ENCODE results near the gene AFDN.
"Not testable (repeated sequence)": the region's sequence is repeated elsewhere in the genome, so short reads cannot be mapped to it uniquely, and the experiment has no call there.

AFDN gene

GRCh38 chr6:167985911-167986595 lies 159.3 kb downstream of the AFDN start:
- no peak for DNase-seq

- no peak for DNase-seq
Observed at GRCh38 chr6:167987396-167988153, 160.9 kb downstream of the AFDN start.

GRCh38 chr6:167988154-167988495 lies 161.4 kb downstream of the AFDN start:
- no peak for DNase-seq

GRCh38 chr6:167988945-167989841 lies 162.5 kb downstream of the AFDN start:
- DNase-seq, result no peak

GRCh38 chr6:167990016-167990945 lies 163.6 kb downstream of the AFDN start:
- DNase-seq, result no peak

GRCh38 chr6:167993169-167993568 lies 166.5 kb downstream of the AFDN start:
- no peak for DNase-seq

GRCh38 chr6:167993831-167994230 lies 167.1 kb downstream of the AFDN start:
- no peak for DNase-seq

- DNase-seq, result no peak
Observed at GRCh38 chr6:167995302-167995701, 168.6 kb downstream of the AFDN start.

- no peak for DNase-seq
Observed at GRCh38 chr6:167995731-167996151, 169.0 kb downstream of the AFDN start.

- no peak for DNase-seq
Observed at GRCh38 chr6:167996424-167997199, 169.9 kb downstream of the AFDN start.

- no peak for DNase-seq
Observed at GRCh38 chr6:167997642-167998041, 170.9 kb downstream of the AFDN start, which contains the start of gene KIF25. TSS of gene KIF25 (plus strand) at chr6:167997671. CDS start at chr6:168029586, 31,915 bp downstream.

GRCh38 chr6:167998215-167998614 lies 171.5 kb downstream of the AFDN start:
- no peak for DNase-seq

GRCh38 chr6:168000198-168001028 lies 173.7 kb downstream of the AFDN start:
- DNase-seq, result no peak

GRCh38 chr6:168001029-168001332 lies 174.3 kb downstream of the AFDN start:
- no peak for DNase-seq

GRCh38 chr6:168001514-168001913 lies 174.8 kb downstream of the AFDN start:
- not testable (repeated sequence) for DNase-seq

- no peak for DNase-seq
Observed at GRCh38 chr6:168002804-168003203, 176.1 kb downstream of the AFDN start.

GRCh38 chr6:168004023-168004422 lies 177.3 kb downstream of the AFDN start:
- DNase-seq, result no peak

- no peak for DNase-seq
Observed at GRCh38 chr6:168004945-168005344, 178.2 kb downstream of the AFDN start.

GRCh38 chr6:168005796-168006195 lies 179.1 kb downstream of the AFDN start:
- no peak for DNase-seq

- DNase-seq, result no peak
Observed at GRCh38 chr6:168007592-168008338, 181.1 kb downstream of the AFDN start.
